ENCODE data around the gene AARS2. TPM values are rescaled to one million over a fixed set of nuclear protein-coding genes. Genes with fewer than 3 reads are reported as not detected.
"Not testable (repeated sequence)": the region's sequence is repeated elsewhere in the genome, so short reads cannot be mapped to it uniquely, and the experiment has no call there.

Gene AARS2
- total RNA-seq: 10 to 100 TPM; 21.1 to 23.7 TPM

DNA sequence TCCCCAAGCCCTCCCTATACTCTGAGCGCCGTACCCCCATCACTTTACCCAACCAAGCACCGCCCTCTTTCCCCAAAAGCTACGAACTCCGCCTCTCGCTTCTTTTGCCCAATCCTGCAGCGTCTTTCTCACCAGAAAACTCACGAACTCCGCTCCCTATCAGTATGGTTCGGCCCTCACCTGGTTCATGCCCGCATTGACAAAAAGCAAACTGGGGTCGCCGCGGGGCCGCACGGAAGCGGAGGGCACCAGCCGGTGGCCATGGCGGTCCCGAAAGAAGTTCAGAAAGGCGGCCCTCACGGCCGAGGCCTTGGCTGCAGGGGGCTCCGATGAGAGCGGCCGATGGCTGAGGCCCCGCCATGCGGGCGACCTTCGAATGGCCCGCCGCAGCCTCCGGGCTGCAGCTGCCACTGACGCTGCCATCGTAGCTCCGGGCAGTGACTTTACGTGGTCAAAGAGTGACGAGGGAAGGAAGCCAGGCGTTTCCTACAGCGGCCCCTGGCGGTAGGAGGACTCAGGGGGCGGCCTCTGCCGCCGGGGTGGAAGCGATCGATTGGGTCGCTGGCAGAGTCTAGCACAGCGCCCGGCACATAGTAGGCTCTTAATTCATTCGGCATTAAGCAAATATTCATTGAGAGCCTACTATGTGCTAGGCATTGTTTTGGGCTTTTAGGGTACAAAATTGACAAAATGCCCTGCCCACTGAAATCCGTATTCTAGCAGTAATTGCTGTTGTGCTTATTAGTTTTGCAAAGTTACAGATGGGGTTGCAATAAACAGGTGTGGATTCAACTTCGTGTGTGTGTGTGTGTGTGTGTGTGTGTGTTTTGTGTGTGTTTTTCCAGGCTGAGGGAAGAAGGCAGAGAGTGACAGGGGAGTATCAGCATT is at the start of gene AARS2:
Gene AARS2, minus strand, starts transcription at position 447 of the 888 bp plus-strand sequence. Its CDS starts 24 bp downstream, at position 423.
- Mint-ChIP-seq H3K27me3 (peaks cover 7% of the 10 kb centered on the region), H3K27ac (peak within 1 kb of the TSS; percentile 93), H3K4me1 (peaks cover 13% of the 10 kb centered on the region), H3K4me3 (peak within 1 kb of the TSS; percentile 95), H3K36me3 (peaks cover 8% of the 10 kb centered on the region), H3K9me3 (ENCODE audit: low read depth) (no peaks in the 10 kb centered on the region)
- CTCF ChIA-PET: interaction anchor here (0.6 to 2.8 kb wide), 31 partner anchors 8 to 250 kb away, joined by 3 to 16 read pairs (median 5); partner anchors contain the start of genes CDC5L, HSP90AB1, NFKBIE and SLC35B2
- DNase-seq: peak; percentile 93
- ATAC-seq: peak; percentile 95

- Mint-ChIP-seq H3K4me1 (no peaks in the 10 kb centered on the region), H3K36me3 (peaks cover 1% of the 10 kb centered on the region), H3K4me3 (no peak overlapping the region), H3K9me3 (ENCODE audit: low read depth) (no peaks in the 10 kb centered on the region), H3K27ac (no peak overlapping the region), H3K27me3 (peaks cover 35% of the 10 kb centered on the region)
- ATAC-seq: no peak
- no peak for DNase-seq
- CTCF ChIA-PET: no interaction called here
Measured at GRCh38 chr6:44361947-44362346, 48.8 kb upstream of the AARS2 start.

DNA sequence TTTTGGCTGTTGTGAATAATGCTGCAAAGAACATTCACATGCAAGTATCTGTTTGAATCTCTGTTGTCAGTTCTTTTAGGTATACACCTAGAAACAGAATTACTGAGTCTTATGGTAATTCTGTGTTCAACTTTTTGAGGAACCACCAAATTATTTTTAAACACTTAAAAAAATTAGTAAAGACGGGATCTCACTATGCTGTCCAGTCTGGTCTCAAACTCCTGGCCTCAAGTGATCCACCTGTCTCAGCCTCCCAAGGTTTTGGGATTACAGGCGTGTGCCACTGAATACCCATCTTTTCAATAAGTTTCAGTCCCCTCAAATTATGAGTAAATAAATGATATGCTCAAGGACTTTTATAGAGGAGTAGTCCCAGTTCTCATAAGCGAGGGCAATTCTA is 46.8 kb upstream of the AARS2 start:
- ATAC-seq: no peak
- H3K4me3 Mint-ChIP-seq: no peak overlapping the region
- H3K9me3 Mint-ChIP-seq (ENCODE audit: low read depth): no peaks in the 10 kb centered on the region
- peaks cover 1% of the 10 kb centered on the region for H3K36me3 Mint-ChIP-seq
- CTCF ChIA-PET: no interaction called here
- no peak overlapping the region for H3K27ac Mint-ChIP-seq
- no peaks in the 10 kb centered on the region for H3K4me1 Mint-ChIP-seq
- peaks cover 49% of the 10 kb centered on the region for H3K27me3 Mint-ChIP-seq
- DNase-seq: no peak

DNA sequence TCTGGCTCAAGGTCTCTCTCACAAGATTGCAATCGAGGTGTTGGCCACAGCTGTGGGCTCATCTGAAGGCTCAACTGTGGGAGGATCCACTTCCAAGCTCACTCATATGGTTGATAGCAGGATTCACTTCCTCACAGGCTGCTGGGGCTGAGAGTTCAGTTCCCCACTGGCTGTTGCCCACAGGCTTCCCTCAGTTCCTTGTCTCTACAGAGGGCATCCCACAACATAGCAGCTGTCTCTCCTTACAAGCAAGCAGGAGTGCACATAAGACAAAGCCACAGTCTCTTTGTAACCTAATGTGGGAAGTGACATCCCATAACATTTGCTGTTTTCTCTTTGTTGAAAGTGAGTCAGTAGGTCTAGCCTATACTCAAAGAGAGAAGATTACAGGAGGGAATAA is 43.3 kb upstream of the AARS2 start:
- Mint-ChIP-seq H3K36me3 (peaks cover 1% of the 10 kb centered on the region), H3K4me3 (no peak overlapping the region), H3K27me3 (peaks cover 38% of the 10 kb centered on the region), H3K4me1 (no peaks in the 10 kb centered on the region), H3K9me3 (ENCODE audit: low read depth) (no peaks in the 10 kb centered on the region), H3K27ac (no peak overlapping the region)
- ATAC-seq: no peak
- no peak for DNase-seq
- CTCF ChIA-PET: no interaction called here

DNA sequence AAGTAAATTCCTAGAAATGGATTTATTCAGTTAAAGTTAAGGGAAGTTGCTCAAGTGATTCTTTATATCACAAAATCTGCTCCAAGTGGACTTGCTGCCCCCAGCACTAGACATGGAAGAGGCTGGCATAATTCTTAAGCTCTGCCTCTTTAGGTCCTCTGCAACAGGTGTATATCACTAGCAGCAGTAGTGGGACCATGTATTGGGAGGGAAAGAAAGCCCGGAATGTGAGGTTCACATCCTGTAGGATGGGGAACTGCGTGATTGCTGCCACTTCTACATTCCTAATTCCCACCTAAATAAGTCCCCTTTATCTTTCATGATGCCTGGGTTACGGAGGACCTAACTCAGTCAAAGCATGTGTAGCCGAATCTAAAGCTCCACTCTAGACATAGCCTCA is 42.5 kb upstream of the AARS2 start:
- H3K36me3 Mint-ChIP-seq: peaks cover 1% of the 10 kb centered on the region
- no peak for DNase-seq
- no peak overlapping the region for H3K27ac Mint-ChIP-seq
- H3K27me3 Mint-ChIP-seq: peaks cover 36% of the 10 kb centered on the region
- CTCF ChIA-PET: no interaction called here
- no peaks in the 10 kb centered on the region for H3K4me1 Mint-ChIP-seq
- no peak overlapping the region for H3K4me3 Mint-ChIP-seq
- no peak for ATAC-seq
- H3K9me3 Mint-ChIP-seq (ENCODE audit: low read depth): no peaks in the 10 kb centered on the region

- DNase-seq (no peak), ATAC-seq (no peak)
- CTCF ChIA-PET: interaction anchor here (1.2 kb wide), 1 partner anchor 13 kb away, joined by 3 read pairs; no protein-coding TSS in a partner anchor
- Mint-ChIP-seq H3K27ac (no peak overlapping the region), H3K9me3 (ENCODE audit: low read depth) (no peaks in the 10 kb centered on the region), H3K36me3 (peaks cover 1% of the 10 kb centered on the region), H3K4me3 (no peak overlapping the region), H3K27me3 (peaks cover 26% of the 10 kb centered on the region), H3K4me1 (peaks cover 3% of the 10 kb centered on the region)
Measured at GRCh38 chr6:44353336-44353735, 40.2 kb upstream of the AARS2 start.

- Mint-ChIP-seq H3K9me3 (ENCODE audit: low read depth) (no peaks in the 10 kb centered on the region), H3K27ac (no peak overlapping the region), H3K4me1 (peaks cover 3% of the 10 kb centered on the region), H3K4me3 (no peak overlapping the region), H3K27me3 (peaks cover 20% of the 10 kb centered on the region), H3K36me3 (peaks cover 1% of the 10 kb centered on the region)
- no peak for DNase-seq
- ATAC-seq: no peak
- CTCF ChIA-PET: interaction anchor here (1.2 kb wide), 1 partner anchor 12 kb away, joined by 3 read pairs; no protein-coding TSS in a partner anchor
Measured at GRCh38 chr6:44352259-44352658, 39.1 kb upstream of the AARS2 start.

GRCh38 chr6:44350650-44350994 is 37.5 kb upstream of the AARS2 start:
- not testable (repeated sequence) for ATAC-seq; H3K4me1 Mint-ChIP-seq; DNase-seq; H3K36me3 Mint-ChIP-seq; H3K4me3 Mint-ChIP-seq; H3K9me3 Mint-ChIP-seq (ENCODE audit: low read depth); H3K27ac Mint-ChIP-seq
- H3K27me3 Mint-ChIP-seq: peaks cover 13% of the 10 kb centered on the region
- CTCF ChIA-PET: interaction anchor here (0.7 to 1.3 kb wide), 2 partner anchors 15 to 29 kb away, joined by 3 read pairs; no protein-coding TSS in a partner anchor

- ATAC-seq (no peak), DNase-seq (no peak)
- Mint-ChIP-seq H3K9me3 (ENCODE audit: low read depth) (no peaks in the 10 kb centered on the region), H3K36me3 (no peaks in the 10 kb centered on the region), H3K4me3 (no peak overlapping the region), H3K27me3 (peaks cover 13% of the 10 kb centered on the region), H3K4me1 (peaks cover 3% of the 10 kb centered on the region), H3K27ac (no peak overlapping the region)
- CTCF ChIA-PET: interaction anchor here (0.7 to 1.3 kb wide), 2 partner anchors 16 to 30 kb away, joined by 3 read pairs; no protein-coding TSS in a partner anchor
Measured at GRCh38 chr6:44349904-44350649, 36.9 kb upstream of the AARS2 start.

GRCh38 chr6:44346818-44347217 is 33.7 kb upstream of the AARS2 start:
- DNase-seq; H3K4me3 Mint-ChIP-seq; H3K27ac Mint-ChIP-seq; H3K36me3 Mint-ChIP-seq; H3K4me1 Mint-ChIP-seq; H3K9me3 Mint-ChIP-seq (ENCODE audit: low read depth); CTCF ChIA-PET; ATAC-seq: not testable (repeated sequence)
- H3K27me3 Mint-ChIP-seq: peaks cover 45% of the 10 kb centered on the region

- Mint-ChIP-seq H3K27ac (no peak within 1 kb of the TSS), H3K27me3 (peaks cover 54% of the 10 kb centered on the region), H3K4me1 (peaks cover 4% of the 10 kb centered on the region), H3K9me3 (ENCODE audit: low read depth) (no peaks in the 10 kb centered on the region), H3K4me3 (no peak within 1 kb of the TSS), H3K36me3 (no peaks in the 10 kb centered on the region)
- DNase-seq (no peak), ATAC-seq (no peak)
- CTCF ChIA-PET: interaction anchor here (1.1 to 3.1 kb wide), 3 partner anchors 30 to 170 kb away, joined by 3 to 28 read pairs (median 6); partner anchors contain the start of gene AARS2
Measured at GRCh38 chr6:44342489-44342888, 29.3 kb upstream of the AARS2 start, which contains the start of gene SPATS1. Gene SPATS1, plus strand, starts transcription at chr6:44342650. Its CDS starts 446 bp downstream, at chr6:44343096.

DNA sequence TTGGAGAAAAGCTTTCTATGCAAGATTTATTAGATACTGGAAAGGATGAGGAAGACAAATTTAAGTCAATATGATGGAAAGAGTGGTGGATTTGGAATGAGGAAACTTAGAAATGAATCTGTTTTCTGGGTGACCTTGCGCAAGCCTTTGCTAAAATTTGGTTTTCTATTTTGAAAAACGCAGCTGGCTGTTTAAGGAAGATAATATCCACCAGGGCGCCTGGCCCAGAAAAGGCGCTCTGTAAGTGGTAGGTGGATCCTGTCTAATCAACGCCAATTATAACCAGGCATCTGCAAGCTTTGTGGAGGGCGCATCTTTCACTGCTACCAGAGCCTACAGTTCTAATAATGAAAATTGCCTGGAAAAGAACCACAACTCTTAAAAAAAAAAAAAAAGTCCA is 28.9 kb upstream of the AARS2 start:
- ATAC-seq (no peak), DNase-seq (no peak)
- H3K4me3 Mint-ChIP-seq: no peak overlapping the region
- CTCF ChIA-PET: interaction anchor here (1.1 to 3.1 kb wide), 3 partner anchors 29 to 169 kb away, joined by 3 to 28 read pairs (median 6); partner anchors contain the start of gene AARS2
- no peak overlapping the region for H3K27ac Mint-ChIP-seq
- H3K36me3 Mint-ChIP-seq: no peaks in the 10 kb centered on the region
- peaks cover 4% of the 10 kb centered on the region for H3K4me1 Mint-ChIP-seq
- H3K9me3 Mint-ChIP-seq (ENCODE audit: low read depth): no peaks in the 10 kb centered on the region
- H3K27me3 Mint-ChIP-seq: peaks cover 55% of the 10 kb centered on the region

All from activated CD8-positive, alpha-beta memory T cell treated with anti-CD3 and anti-CD28 coated beads, Interleukin-2, amount 10 ng/mL, durations not matched to agents 7 days and 5 days (primary cell).